Choroid plexus epithelial cell (primary cell): ENCODE data around the gene TXNDC5.
"Not testable (repeated sequence)": the region's sequence is repeated elsewhere in the genome, so short reads cannot be mapped to it uniquely, and the experiment has no call there.

Experiments used
- DNase-seq: peaks from one replicate; pipeline ENCODE4 v3.0.0-alpha.2; 2010; ENCODE audit warnings: low read depth
- H3K4me3 ChIP-seq: 2 replicates; pipeline ENCODE4 v1.5.1; 2011; ENCODE audit warnings: low read depth, mild to moderate bottlenecking, control low read depth, low read length, moderate library complexity
- CTCF ChIP-seq: conservative IDR thresholded peaks from 2 replicates; pipeline ENCODE4 v1.5.1; 2011; ENCODE audit warnings: low read depth, mild to moderate bottlenecking, control low read depth, inconsistent platforms, low read length, moderate library complexity

TXNDC5 gene

DNA sequence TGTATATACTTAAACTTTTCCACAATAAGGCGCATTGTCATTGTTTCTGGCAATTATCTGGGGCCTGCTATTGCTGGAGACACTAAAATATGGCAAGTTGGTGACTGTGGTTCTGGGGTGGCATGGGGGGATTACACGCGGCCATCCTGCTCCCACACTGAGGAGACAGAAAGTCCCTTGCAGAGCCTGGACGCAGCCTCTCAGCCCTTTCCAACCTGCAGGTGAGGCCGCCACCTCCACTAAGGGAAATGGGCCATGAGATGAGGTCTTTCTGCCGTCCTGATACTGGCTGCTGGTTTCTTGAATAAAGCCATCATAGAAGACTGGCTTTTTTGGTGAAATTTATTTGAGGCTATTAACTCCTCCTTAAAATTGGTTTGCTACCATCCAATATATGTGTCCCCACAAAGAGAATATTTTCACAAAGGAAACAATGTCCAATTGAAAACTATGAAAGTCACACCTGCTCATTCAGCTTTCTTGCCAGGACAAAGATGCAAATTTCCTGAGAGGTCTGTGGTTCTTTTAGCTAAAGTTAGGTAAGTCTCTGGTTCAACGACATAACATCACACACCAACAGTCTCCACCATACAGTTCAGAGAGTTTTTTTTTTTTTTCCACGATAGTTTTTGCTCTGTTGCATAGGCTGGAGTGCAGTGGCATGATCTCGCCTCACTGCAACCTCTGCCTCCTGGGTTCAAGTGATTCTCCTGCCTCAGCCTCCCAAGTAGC lies 13.0 kb downstream of the TXNDC5 start:
- H3K4me3 ChIP-seq = no peak overlapping the region
- no peak for DNase-seq
- no peak for TF ChIP-seq CTCF

GRCh38 chr6:7896465-7896987 lies 14.1 kb downstream of the TXNDC5 start:
- H3K4me3 ChIP-seq = no peak overlapping the region
- DNase-seq = no peak

DNA sequence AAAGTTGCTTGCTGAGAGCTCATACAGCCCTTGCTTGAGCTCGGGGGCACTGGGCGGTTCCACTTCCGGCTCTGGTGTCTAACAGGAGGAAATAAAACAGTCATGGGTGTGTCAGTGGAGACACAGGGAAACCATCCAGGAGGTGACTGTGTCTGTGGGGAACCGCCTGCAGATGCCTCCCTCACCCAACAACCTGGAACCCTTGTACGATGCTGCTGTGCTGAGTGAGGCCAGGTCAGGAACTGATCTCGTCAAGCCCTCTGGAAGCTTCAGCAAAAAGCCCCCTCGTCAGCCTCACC lies 15.5 kb downstream of the TXNDC5 start:
- DNase-seq = no peak
- no peak for TF ChIP-seq CTCF
- H3K4me3 ChIP-seq = no peak overlapping the region

More at GRCh38 chr6:7896465-7896987, 14.1 kb downstream of the TXNDC5 start:
- TF ChIP-seq CTCF = no peak

DNA sequence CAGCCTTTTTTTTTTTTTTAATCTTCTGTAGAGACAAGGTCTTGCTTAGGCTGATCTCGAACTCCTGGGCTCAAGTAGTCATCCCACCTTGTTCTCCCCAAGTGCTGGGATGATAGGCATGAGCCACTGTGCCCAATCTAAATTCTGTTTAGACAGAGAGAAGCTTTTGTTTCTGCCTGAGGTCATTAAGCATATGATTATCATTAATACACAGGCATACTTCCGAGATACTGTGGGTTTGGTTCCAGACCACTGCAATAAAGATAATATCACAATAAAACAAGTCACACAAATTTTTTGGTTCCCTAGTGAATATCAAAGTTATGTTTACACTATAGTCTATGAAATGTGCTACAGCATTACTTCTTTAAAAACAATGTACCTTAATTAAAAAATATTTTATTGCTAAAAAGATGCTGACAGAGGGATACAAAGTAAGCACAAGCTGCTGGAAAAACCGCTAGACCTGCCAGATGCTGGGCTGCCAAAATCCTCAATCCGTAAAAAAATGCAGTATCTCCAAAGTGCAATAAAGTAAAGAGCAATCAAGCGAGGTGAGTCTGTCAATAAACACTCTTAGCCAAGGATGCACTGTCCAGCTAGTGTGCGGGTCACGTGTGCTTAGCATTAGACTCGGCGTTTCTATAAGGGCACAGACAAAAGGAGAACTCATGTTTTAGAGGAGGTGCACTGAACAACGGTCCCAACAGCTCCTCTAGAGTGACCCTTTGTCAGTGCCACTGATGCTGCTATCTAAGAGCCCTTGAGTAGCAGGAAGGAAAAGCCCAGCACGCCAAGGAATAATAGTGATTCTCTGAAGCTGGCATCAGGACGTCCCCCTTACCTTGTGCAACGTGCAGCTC lies 16.1 kb downstream of the TXNDC5 start:
- H3K4me3 ChIP-seq = no peak overlapping the region
- no peak for DNase-seq
- TF ChIP-seq CTCF = no peak

- no peak overlapping the region for H3K4me3 ChIP-seq
- no peak for DNase-seq
- no peak for TF ChIP-seq CTCF
These were observed 17.2 kb downstream of the TXNDC5 start for GRCh38 chr6:7893342-7893741.

- H3K4me3 ChIP-seq, DNase-seq: not testable (repeated sequence)
These were observed 18.2 kb downstream of the TXNDC5 start for GRCh38 chr6:7892367-7892766.

DNA sequence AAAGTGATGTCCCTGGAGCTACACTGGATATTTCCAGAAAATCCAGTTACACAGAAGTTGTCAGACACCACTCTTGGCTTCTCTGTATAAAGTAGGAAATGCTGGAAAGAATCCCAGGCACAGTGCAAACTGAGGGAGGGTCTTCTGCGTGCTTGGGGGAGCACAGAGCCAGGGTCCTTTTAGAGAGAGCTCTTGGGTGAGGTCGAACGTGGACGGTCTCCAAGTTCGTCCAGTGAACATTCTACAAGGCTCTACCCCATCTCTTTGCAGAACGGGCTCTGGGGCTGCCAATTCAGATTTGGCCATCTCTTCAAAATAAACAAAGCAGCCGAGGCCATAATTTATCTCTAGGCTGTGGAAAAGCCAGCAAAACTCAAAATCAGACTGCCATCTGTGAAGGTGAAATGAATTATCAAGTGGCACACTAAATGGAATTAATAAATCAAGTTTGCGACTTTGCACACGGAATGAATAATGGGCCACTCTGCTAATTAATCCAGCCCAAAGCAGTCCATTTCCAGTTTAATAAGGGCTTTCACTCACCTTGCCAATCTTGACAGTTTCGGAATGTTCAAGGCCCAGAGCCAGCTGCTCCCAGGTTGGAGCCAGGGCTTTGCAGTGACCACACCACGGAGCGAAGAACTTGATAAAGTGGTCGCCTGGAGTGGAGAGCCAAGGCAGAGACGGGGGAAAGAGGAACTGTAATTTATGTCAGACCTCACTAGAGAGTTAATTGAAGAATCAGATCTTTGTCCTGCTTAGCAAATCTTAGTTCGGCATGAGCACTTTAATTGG lies 19.3 kb downstream of the TXNDC5 start:
- H3K4me3 ChIP-seq = no peak overlapping the region
- DNase-seq = no peak
- no peak for TF ChIP-seq CTCF
